GM21390 (cell line): ENCODE measurements around the gene FGF5.
"Not testable (repeated sequence)": the region's sequence is repeated elsewhere in the genome, so short reads cannot be mapped to it uniquely, and the experiment has no call there.

ENCODE experiments used
- ATAC-seq: cut with Tn5 transposase; IDR thresholded peaks from one replicate; pipeline ENCODE4 v1.9.1; 2021; ENCODE audit not compliant: unreplicated experiment

The FGF5 gene

GRCh38 chr4:80294206-80294605 lies 27.7 kb downstream of the FGF5 start:
- no peak for ATAC-seq

- no peak for ATAC-seq
These were observed 28.9 kb downstream of the FGF5 start for GRCh38 chr4:80295336-80295735.

GRCh38 chr4:80295826-80296225 lies 29.4 kb downstream of the FGF5 start:
- no peak for ATAC-seq

GRCh38 chr4:80301884-80302283 lies 35.4 kb downstream of the FGF5 start:
- no peak for ATAC-seq

- no peak for ATAC-seq
These were observed 36.3 kb downstream of the FGF5 start for GRCh38 chr4:80302616-80303223.

GRCh38 chr4:80305466-80305865 lies 39.0 kb downstream of the FGF5 start:
- ATAC-seq: no peak

- ATAC-seq: no peak
These were observed 39.8 kb downstream of the FGF5 start for GRCh38 chr4:80306260-80306659.

GRCh38 chr4:80307183-80307735 lies 40.8 kb downstream of the FGF5 start:
- ATAC-seq: no peak

GRCh38 chr4:80307774-80308465 lies 41.5 kb downstream of the FGF5 start:
- ATAC-seq: no peak

- no peak for ATAC-seq
These were observed 42.0 kb downstream of the FGF5 start for GRCh38 chr4:80308466-80308822.

- ATAC-seq: no peak
These were observed 43.0 kb downstream of the FGF5 start for GRCh38 chr4:80309294-80310004.

GRCh38 chr4:80311130-80311529 lies 44.7 kb downstream of the FGF5 start:
- no peak for ATAC-seq

- ATAC-seq: no peak
These were observed 45.7 kb downstream of the FGF5 start for GRCh38 chr4:80312124-80312523.

- ATAC-seq: no peak
These were observed 47.2 kb downstream of the FGF5 start for GRCh38 chr4:80313627-80314026.

- ATAC-seq: not testable (repeated sequence)
These were observed 49.4 kb downstream of the FGF5 start for GRCh38 chr4:80315848-80316247.

- ATAC-seq: no peak
These were observed 54.9 kb downstream of the FGF5 start for GRCh38 chr4:80321341-80321740.

- no peak for ATAC-seq
These were observed 55.3 kb downstream of the FGF5 start for GRCh38 chr4:80321776-80322175.

GRCh38 chr4:80322716-80323115 lies 56.3 kb downstream of the FGF5 start:
- no peak for ATAC-seq

GRCh38 chr4:80324171-80324570 lies 57.7 kb downstream of the FGF5 start:
- no peak for ATAC-seq

GRCh38 chr4:80331693-80332092 lies 65.2 kb downstream of the FGF5 start:
- ATAC-seq: no peak

GRCh38 chr4:80333121-80333520 lies 66.7 kb downstream of the FGF5 start:
- no peak for ATAC-seq

- no peak for ATAC-seq
These were observed 68.1 kb downstream of the FGF5 start for GRCh38 chr4:80334568-80334967.
